Bronchial epithelial cell (primary cell): ENCODE results near the gene ACER1. TPM values are rescaled to one million over a fixed set of nuclear protein-coding genes. Genes with fewer than 3 reads are reported as not detected.

Experiments used
- DNase-seq: peaks from one replicate; pipeline ENCODE4 v3.0.0-alpha.2; 2010; ENCODE audit warnings: low read depth
- FAIRE-seq: peaks from 2 replicates; lab custom pipeline; 2011; peaks lifted over from hg19 to GRCh38; lab: Jason Lieb, UNC
- H3K27me3 ChIP-seq: 2 replicates; pipeline ENCODE4 v1.5.1; 2011; ENCODE audit warnings: low read length; ENCODE audit not compliant: control insufficient read depth, insufficient read depth
- H3K36me3 ChIP-seq: 2 replicates; pipeline ENCODE4 v1.5.1; 2011; ENCODE audit warnings: low read length; ENCODE audit not compliant: control insufficient read depth, insufficient read depth
- H3K4me3 ChIP-seq: 2 replicates; pipeline ENCODE4 v1.5.1; 2011; ENCODE audit warnings: mild to moderate bottlenecking, low read depth, low read length, control low read depth
- CTCF ChIP-seq: IDR thresholded peaks from 2 replicates; pipeline ENCODE4 v1.5.1; 2011; ENCODE audit warnings: mild to moderate bottlenecking, moderate library complexity, low read length, control low read depth, inconsistent platforms; ENCODE audit not compliant: insufficient read depth, severe bottlenecking
- total RNA-seq: library from RNA; depleted of rRNA; stranded (reverse); fragments of >200 nt; gene quantifications from 2 replicates; pipeline ENCODE4 v1.2.1, GENCODE V29; 2014

The ACER1 gene
- total RNA-seq = not detected in 2 replicates

- FAIRE-seq (no peak), DNase-seq (no peak)
- H3K4me3 ChIP-seq = no peak within 1 kb of the TSS
These were observed at the start of gene ACER1 for GRCh38 chr19:6333439-6333838. Gene ACER1, minus strand, starts transcription at chr19:6333612. Its CDS starts 61 bp downstream, at chr19:6333551.

GRCh38 chr19:6383188-6383587 is 49.8 kb upstream of the ACER1 start:
- FAIRE-seq = no peak
- H3K27me3 ChIP-seq = no peaks in the 10 kb centered on the region
- DNase-seq = no peak
- TF ChIP-seq CTCF = no peak
- no peak overlapping the region for H3K4me3 ChIP-seq
- peaks cover 41% of the 10 kb centered on the region for H3K36me3 ChIP-seq

More at GRCh38 chr19:6333439-6333838, at the start of gene ACER1:
- H3K36me3 ChIP-seq = no peaks in the 10 kb centered on the region
- H3K27me3 ChIP-seq = no peaks in the 10 kb centered on the region
- TF ChIP-seq CTCF = no peak

GRCh38 chr19:6381030-6381750 is 47.8 kb upstream of the ACER1 start:
- DNase-seq = no peak
- FAIRE-seq = no peak
- H3K4me3 ChIP-seq = no peak overlapping the region
- H3K27me3 ChIP-seq = no peaks in the 10 kb centered on the region
- H3K36me3 ChIP-seq = peaks cover 33% of the 10 kb centered on the region
- no peak for TF ChIP-seq CTCF

GRCh38 chr19:6379744-6380143 is 46.3 kb upstream of the ACER1 start:
- no peak for TF ChIP-seq CTCF
- DNase-seq (no peak), FAIRE-seq (no peak)
- H3K36me3 ChIP-seq = peaks cover 27% of the 10 kb centered on the region
- H3K4me3 ChIP-seq = no peak overlapping the region
- H3K27me3 ChIP-seq = no peaks in the 10 kb centered on the region

GRCh38 chr19:6378486-6378885 is 45.1 kb upstream of the ACER1 start:
- TF ChIP-seq CTCF = no peak
- DNase-seq (no peak), FAIRE-seq (no peak)
- H3K27me3 ChIP-seq = no peaks in the 10 kb centered on the region
- H3K4me3 ChIP-seq = no peak overlapping the region
- H3K36me3 ChIP-seq = peaks cover 25% of the 10 kb centered on the region

GRCh38 chr19:6378041-6378440 is 44.6 kb upstream of the ACER1 start:
- Histone ChIP-seq H3K4me3 (no peak overlapping the region), H3K27me3 (no peaks in the 10 kb centered on the region), H3K36me3 (peaks cover 20% of the 10 kb centered on the region)
- no peak for TF ChIP-seq CTCF
- DNase-seq (no peak), FAIRE-seq (no peak)
